ENCODE measurements around the gene TMUB2.

DNA sequence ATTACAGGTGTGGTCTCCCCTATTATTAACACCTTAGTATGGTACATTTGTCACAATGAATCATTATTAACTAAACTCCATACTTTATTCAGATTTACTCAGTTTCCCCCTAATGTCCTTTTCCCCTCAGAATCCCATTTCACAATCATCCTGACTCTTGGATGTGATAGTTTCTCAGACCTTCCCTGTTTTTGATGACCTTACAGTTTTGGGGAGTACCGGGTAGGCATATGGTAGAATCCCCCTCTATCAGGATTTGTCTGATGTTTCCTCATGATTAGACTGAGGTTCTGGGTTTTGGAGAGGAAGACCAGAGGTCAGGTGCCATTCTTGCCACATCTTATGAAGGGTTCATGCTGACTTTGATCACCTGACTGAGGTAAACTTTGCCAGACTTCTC is 22.3 kb upstream of the TMUB2 start:
- TF ChIP-seq, protein P1, sequence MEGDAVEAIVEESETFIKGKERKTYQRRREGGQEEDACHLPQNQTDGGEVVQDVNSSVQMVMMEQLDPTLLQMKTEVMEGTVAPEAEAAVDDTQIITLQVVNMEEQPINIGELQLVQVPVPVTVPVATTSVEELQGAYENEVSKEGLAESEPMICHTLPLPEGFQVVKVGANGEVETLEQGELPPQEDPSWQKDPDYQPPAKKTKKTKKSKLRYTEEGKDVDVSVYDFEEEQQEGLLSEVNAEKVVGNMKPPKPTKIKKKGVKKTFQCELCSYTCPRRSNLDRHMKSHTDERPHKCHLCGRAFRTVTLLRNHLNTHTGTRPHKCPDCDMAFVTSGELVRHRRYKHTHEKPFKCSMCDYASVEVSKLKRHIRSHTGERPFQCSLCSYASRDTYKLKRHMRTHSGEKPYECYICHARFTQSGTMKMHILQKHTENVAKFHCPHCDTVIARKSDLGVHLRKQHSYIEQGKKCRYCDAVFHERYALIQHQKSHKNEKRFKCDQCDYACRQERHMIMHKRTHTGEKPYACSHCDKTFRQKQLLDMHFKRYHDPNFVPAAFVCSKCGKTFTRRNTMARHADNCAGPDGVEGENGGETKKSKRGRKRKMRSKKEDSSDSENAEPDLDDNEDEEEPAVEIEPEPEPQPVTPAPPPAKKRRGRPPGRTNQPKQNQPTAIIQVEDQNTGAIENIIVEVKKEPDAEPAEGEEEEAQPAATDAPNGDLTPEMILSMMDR (IDR thresholded peaks at IDR 0.05 in 8 of 11, conservative IDR thresholded peaks at IDR 0.05 in 3 of 11) = no peak
- no peak for TF ChIP-seq POLR2A (IDR thresholded peaks at IDR 0.05)

All from spleen (tissue), 7 donors.